HepG2 (cell line): ENCODE data around the gene HSD17B2. TPM values are rescaled to one million over a fixed set of nuclear protein-coding genes. Genes with fewer than 3 reads are reported as not detected.

Experiments
- ASH2L ChIP-seq: fragments of 300-600, 200-600 bp; sonication (generic); IDR thresholded peaks from 2 replicates; pipeline ENCODE4 v1.7.0; 2017; ENCODE audit warnings: low read depth, mild to moderate bottlenecking, moderate library complexity, mixed read lengths, low read length; ENCODE audit not compliant: insufficient read length
- ATM ChIP-seq: fragments of 450-650 bp; IDR thresholded peaks from 2 replicates; pipeline ENCODE4 v1.7.1; 2017; ENCODE audit warnings: mild to moderate bottlenecking, borderline replicate concordance
- EED ChIP-seq: sonication (generic); formaldehyde crosslinking; IDR thresholded peaks from 2 replicates; pipeline ENCODE4 v1.5.0; 2020; ENCODE audit warnings: mild to moderate bottlenecking, missing genetic modification reagents
- PCBP2 ChIP-seq: fragments of 200-400 bp; formaldehyde crosslinking; optimal IDR thresholded peaks from 2 replicates; pipeline ENCODE3; 2018; ENCODE audit warnings: low read length, low read depth; ENCODE audit not compliant: poor library complexity, severe bottlenecking
- TARDBP ChIP-seq: sonication (generic); formaldehyde crosslinking; IDR thresholded peaks from 2 replicates; pipeline ENCODE4 v1.8.0; 2022; ENCODE audit warnings: mild to moderate bottlenecking, missing genetic modification reagents
- ZKSCAN1 ChIP-seq: fragments of 150-350 bp; IDR thresholded peaks from 2 replicates; pipeline ENCODE4 v1.6.1; 2014; ENCODE audit warnings: low read length
- ZMYM2 ChIP-seq: sonication (generic); formaldehyde crosslinking; IDR thresholded peaks from 2 replicates; pipeline ENCODE4 v1.8.0; 2022; ENCODE audit warnings: mild to moderate bottlenecking, missing genetic modification reagents
- ZMYM4 ChIP-seq: sonication (generic); formaldehyde crosslinking; IDR thresholded peaks from 2 replicates; pipeline ENCODE4 v1.8.1; 2023; ENCODE audit warnings: mild to moderate bottlenecking, missing genetic modification reagents
- ZNF17 ChIP-seq: sonication (generic); formaldehyde crosslinking; IDR thresholded peaks from 2 replicates; pipeline ENCODE4 v1.5.0; 2020; ENCODE audit warnings: mild to moderate bottlenecking, missing genetic modification reagents
- ZNF383 ChIP-seq: sonication (generic); formaldehyde crosslinking; IDR thresholded peaks from 2 replicates; pipeline ENCODE4 v1.4.0; 2020; ENCODE audit warnings: missing genetic modification reagents, mild to moderate bottlenecking, borderline replicate concordance
- polyA plus RNA-seq, 8 experiments: library from polyadenylated mRNA; depleted of rRNA in 3 of 8; stranded (reverse) in 7 of 8; unstranded in 1 of 8; fragments of >200 nt; fragmentation: Illumina TruSeq in 4 of 8; extraction: Trizol in 4 of 8; gene quantifications; 2 replicates each; pipeline versions ENCODE4 v1.2.1 to v1.2.3, GENCODE V29; 2011 to 2016; ENCODE audit warnings: low read depth in 4 of 8, missing spikeins in 1 of 8, mixed read lengths in 1 of 8; ENCODE audit not compliant: insufficient read depth in 1 of 8
- total RNA-seq, 5 experiments: library from RNA; depleted of rRNA; stranded (reverse); fragments of >200 nt; fragmentation: Illumina TruSeq; extraction: Trizol; gene quantifications; 2 replicates each; pipeline ENCODE4 v1.2.3, GENCODE V29; 2016; ENCODE audit warnings: low read depth in 1 of 5
- TF ChIP-seq, protein P1 (sequence below): sonication (generic); formaldehyde crosslinking; IDR thresholded peaks from 2 replicates; pipeline ENCODE4 v1.4.0; 2020; ENCODE audit warnings: missing genetic modification reagents
- TF ChIP-seq, protein P2 (sequence below): sonication (generic); formaldehyde crosslinking; IDR thresholded peaks from 2 replicates; pipeline ENCODE4 v1.5.0; 2020; ENCODE audit warnings: missing genetic modification reagents, mild to moderate bottlenecking, borderline replicate concordance
- TF ChIP-seq, protein P3 (sequence below): sonication (generic); formaldehyde crosslinking; IDR thresholded peaks from 2 replicates; pipeline ENCODE4 v1.8.0; 2022; ENCODE audit warnings: mild to moderate bottlenecking, missing genetic modification reagents, moderate library complexity
- TF ChIP-seq, protein P4 (sequence below): IDR thresholded peaks from 2 replicates; pipeline ENCODE4 v1.4.0; 2020; ENCODE audit warnings: mild to moderate bottlenecking, missing genetic modification reagents

HSD17B2 gene
- total and polyA plus RNA-seq, 2 of the 13 experiments (the other 11 are each of a cell fraction or from before 2014, with no cell fraction given): 26.3 to 69.3 TPM

DNA sequence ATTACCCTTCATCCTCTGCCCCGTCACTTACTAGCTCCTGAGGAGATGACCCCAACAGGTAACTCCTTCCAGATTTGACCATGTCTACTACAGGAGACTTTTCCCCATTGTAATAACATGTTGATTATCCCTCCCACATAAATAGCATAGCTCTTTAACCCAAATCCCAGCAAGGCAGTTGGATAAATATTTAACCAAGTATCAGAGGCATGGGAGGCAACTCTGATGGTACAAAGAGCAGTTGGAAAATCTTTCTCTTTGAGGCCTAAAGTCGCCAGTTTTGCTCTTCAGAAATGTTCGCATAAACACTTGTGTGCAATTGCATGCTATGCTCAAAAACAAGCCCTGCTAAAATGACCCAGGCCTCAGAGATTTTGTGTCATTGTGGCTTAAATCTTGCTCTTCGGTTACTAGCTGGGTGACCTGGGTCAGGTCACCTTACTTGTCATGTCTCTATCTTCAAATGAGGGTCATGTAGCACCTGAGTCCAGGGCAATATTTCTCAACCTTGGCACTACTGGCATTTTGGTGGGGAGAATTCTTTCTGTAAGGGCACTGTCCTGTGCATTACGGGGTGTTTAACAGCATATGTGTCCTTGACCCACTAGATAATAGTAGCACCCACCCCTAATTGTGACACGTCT, 48.8 kb downstream of the HSD17B2 start (continued):
- TF ChIP-seq, protein P1, sequence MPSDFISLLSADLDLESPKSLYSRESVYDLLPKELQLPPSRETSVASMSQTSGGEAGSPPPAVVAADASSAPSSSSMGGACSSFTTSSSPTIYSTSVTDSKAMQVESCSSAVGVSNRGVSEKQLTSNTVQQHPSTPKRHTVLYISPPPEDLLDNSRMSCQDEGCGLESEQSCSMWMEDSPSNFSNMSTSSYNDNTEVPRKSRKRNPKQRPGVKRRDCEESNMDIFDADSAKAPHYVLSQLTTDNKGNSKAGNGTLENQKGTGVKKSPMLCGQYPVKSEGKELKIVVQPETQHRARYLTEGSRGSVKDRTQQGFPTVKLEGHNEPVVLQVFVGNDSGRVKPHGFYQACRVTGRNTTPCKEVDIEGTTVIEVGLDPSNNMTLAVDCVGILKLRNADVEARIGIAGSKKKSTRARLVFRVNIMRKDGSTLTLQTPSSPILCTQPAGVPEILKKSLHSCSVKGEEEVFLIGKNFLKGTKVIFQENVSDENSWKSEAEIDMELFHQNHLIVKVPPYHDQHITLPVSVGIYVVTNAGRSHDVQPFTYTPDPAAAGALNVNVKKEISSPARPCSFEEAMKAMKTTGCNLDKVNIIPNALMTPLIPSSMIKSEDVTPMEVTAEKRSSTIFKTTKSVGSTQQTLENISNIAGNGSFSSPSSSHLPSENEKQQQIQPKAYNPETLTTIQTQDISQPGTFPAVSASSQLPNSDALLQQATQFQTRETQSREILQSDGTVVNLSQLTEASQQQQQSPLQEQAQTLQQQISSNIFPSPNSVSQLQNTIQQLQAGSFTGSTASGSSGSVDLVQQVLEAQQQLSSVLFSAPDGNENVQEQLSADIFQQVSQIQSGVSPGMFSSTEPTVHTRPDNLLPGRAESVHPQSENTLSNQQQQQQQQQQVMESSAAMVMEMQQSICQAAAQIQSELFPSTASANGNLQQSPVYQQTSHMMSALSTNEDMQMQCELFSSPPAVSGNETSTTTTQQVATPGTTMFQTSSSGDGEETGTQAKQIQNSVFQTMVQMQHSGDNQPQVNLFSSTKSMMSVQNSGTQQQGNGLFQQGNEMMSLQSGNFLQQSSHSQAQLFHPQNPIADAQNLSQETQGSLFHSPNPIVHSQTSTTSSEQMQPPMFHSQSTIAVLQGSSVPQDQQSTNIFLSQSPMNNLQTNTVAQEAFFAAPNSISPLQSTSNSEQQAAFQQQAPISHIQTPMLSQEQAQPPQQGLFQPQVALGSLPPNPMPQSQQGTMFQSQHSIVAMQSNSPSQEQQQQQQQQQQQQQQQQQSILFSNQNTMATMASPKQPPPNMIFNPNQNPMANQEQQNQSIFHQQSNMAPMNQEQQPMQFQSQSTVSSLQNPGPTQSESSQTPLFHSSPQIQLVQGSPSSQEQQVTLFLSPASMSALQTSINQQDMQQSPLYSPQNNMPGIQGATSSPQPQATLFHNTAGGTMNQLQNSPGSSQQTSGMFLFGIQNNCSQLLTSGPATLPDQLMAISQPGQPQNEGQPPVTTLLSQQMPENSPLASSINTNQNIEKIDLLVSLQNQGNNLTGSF (CRISPR knock-in tag): no peak
- TF ChIP-seq EED (CRISPR knock-in tag) (no peak), ZKSCAN1 (no peak), TARDBP (CRISPR knock-in tag) (no peak), ZNF383 (CRISPR knock-in tag) (no peak), ZMYM4 (CRISPR knock-in tag) (no peak), ZNF17 (no peak), ASH2L (peak; percentile 49), PCBP2 (no peak), ATM (no peak), ZMYM2 (CRISPR knock-in tag) (no peak)
- TF ChIP-seq, protein P2, sequence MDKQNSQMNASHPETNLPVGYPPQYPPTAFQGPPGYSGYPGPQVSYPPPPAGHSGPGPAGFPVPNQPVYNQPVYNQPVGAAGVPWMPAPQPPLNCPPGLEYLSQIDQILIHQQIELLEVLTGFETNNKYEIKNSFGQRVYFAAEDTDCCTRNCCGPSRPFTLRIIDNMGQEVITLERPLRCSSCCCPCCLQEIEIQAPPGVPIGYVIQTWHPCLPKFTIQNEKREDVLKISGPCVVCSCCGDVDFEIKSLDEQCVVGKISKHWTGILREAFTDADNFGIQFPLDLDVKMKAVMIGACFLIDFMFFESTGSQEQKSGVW (CRISPR knock-in tag): no peak
- TF ChIP-seq, protein P3, sequence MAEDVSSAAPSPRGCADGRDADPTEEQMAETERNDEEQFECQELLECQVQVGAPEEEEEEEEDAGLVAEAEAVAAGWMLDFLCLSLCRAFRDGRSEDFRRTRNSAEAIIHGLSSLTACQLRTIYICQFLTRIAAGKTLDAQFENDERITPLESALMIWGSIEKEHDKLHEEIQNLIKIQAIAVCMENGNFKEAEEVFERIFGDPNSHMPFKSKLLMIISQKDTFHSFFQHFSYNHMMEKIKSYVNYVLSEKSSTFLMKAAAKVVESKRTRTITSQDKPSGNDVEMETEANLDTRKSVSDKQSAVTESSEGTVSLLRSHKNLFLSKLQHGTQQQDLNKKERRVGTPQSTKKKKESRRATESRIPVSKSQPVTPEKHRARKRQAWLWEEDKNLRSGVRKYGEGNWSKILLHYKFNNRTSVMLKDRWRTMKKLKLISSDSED (CRISPR knock-in tag): no peak
- TF ChIP-seq, protein P4, sequence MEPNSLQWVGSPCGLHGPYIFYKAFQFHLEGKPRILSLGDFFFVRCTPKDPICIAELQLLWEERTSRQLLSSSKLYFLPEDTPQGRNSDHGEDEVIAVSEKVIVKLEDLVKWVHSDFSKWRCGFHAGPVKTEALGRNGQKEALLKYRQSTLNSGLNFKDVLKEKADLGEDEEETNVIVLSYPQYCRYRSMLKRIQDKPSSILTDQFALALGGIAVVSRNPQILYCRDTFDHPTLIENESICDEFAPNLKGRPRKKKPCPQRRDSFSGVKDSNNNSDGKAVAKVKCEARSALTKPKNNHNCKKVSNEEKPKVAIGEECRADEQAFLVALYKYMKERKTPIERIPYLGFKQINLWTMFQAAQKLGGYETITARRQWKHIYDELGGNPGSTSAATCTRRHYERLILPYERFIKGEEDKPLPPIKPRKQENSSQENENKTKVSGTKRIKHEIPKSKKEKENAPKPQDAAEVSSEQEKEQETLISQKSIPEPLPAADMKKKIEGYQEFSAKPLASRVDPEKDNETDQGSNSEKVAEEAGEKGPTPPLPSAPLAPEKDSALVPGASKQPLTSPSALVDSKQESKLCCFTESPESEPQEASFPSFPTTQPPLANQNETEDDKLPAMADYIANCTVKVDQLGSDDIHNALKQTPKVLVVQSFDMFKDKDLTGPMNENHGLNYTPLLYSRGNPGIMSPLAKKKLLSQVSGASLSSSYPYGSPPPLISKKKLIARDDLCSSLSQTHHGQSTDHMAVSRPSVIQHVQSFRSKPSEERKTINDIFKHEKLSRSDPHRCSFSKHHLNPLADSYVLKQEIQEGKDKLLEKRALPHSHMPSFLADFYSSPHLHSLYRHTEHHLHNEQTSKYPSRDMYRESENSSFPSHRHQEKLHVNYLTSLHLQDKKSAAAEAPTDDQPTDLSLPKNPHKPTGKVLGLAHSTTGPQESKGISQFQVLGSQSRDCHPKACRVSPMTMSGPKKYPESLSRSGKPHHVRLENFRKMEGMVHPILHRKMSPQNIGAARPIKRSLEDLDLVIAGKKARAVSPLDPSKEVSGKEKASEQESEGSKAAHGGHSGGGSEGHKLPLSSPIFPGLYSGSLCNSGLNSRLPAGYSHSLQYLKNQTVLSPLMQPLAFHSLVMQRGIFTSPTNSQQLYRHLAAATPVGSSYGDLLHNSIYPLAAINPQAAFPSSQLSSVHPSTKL: peak; percentile 84
